HL-60 (cell line): ENCODE data around the gene MRPL37.

ENCODE experiments used
- POLR2AphosphoS5 ChIP-seq: IDR thresholded peaks from 2 replicates; pipeline ENCODE4 v1.6.1; 2012; ENCODE audit warnings: low read depth
- TF ChIP-seq, protein P1 (sequence below): IDR thresholded peaks from one replicate; pipeline ENCODE4 v1.5.1; 2011; ENCODE audit warnings: low read length, control low read depth, inconsistent platforms; ENCODE audit not compliant: insufficient read depth
- TF ChIP-seq, protein P2 (sequence below): IDR thresholded peaks from 2 replicates; pipeline ENCODE4 v1.6.1; 2012; ENCODE audit warnings: low read depth; ENCODE audit not compliant: insufficient replicate concordance

DNA sequence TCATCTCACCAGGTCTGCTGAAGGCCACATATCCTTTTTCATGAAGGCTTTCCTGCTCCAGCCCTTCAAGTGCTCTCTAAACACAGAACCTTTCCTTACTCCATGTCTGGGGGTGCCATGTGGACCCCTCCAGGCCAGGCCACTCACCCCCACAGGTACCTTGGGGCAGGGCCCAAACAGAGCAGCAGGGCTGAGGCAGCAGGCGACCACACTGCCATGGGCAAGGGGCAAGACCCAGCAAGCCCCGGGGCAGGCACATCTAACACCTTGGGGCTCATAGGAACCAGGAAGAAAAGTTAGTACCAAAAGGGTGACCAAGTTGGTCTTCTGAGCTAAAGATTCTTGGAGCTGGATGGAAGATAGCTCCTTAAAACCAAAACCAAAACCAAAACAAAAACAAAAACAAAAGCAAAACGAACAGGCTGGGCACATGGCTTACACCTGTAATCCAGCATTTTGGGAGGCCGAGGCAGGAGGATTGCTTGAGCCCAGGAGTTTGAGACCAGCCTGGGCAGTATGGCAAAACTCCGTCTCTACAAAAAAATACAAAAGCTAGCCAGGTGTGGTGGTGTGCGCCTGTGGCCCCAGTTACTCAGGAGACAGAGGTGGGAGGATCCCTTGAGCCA lies 63.7 kb downstream of the MRPL37 start:
- TF ChIP-seq POLR2AphosphoS5, result no peak
- TF ChIP-seq, protein P1, sequence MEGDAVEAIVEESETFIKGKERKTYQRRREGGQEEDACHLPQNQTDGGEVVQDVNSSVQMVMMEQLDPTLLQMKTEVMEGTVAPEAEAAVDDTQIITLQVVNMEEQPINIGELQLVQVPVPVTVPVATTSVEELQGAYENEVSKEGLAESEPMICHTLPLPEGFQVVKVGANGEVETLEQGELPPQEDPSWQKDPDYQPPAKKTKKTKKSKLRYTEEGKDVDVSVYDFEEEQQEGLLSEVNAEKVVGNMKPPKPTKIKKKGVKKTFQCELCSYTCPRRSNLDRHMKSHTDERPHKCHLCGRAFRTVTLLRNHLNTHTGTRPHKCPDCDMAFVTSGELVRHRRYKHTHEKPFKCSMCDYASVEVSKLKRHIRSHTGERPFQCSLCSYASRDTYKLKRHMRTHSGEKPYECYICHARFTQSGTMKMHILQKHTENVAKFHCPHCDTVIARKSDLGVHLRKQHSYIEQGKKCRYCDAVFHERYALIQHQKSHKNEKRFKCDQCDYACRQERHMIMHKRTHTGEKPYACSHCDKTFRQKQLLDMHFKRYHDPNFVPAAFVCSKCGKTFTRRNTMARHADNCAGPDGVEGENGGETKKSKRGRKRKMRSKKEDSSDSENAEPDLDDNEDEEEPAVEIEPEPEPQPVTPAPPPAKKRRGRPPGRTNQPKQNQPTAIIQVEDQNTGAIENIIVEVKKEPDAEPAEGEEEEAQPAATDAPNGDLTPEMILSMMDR, result no peak
- TF ChIP-seq, protein P2, sequence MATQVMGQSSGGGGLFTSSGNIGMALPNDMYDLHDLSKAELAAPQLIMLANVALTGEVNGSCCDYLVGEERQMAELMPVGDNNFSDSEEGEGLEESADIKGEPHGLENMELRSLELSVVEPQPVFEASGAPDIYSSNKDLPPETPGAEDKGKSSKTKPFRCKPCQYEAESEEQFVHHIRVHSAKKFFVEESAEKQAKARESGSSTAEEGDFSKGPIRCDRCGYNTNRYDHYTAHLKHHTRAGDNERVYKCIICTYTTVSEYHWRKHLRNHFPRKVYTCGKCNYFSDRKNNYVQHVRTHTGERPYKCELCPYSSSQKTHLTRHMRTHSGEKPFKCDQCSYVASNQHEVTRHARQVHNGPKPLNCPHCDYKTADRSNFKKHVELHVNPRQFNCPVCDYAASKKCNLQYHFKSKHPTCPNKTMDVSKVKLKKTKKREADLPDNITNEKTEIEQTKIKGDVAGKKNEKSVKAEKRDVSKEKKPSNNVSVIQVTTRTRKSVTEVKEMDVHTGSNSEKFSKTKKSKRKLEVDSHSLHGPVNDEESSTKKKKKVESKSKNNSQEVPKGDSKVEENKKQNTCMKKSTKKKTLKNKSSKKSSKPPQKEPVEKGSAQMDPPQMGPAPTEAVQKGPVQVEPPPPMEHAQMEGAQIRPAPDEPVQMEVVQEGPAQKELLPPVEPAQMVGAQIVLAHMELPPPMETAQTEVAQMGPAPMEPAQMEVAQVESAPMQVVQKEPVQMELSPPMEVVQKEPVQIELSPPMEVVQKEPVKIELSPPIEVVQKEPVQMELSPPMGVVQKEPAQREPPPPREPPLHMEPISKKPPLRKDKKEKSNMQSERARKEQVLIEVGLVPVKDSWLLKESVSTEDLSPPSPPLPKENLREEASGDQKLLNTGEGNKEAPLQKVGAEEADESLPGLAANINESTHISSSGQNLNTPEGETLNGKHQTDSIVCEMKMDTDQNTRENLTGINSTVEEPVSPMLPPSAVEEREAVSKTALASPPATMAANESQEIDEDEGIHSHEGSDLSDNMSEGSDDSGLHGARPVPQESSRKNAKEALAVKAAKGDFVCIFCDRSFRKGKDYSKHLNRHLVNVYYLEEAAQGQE, result no peak
